Kidney (tissue), 14 donors: Measurements from ENCODE around the gene SPRR4. TPM values are rescaled to one million over a fixed set of nuclear protein-coding genes. Genes with fewer than 3 reads are reported as not detected.
"Not testable (repeated sequence)": the region's sequence is repeated elsewhere in the genome, so short reads cannot be mapped to it uniquely, and the experiment has no call there.

ENCODE experiments used
- DNase-seq, 5 donors: peaks; one replicate each; pipeline ENCODE4 v3.0.0-alpha.2; 2013 to 2020
- FAIRE-seq: peaks from 2 replicates; lab custom pipeline; 2012; peaks lifted over from hg19 to GRCh38; lab: Jason Lieb, UNC
- H3K27ac ChIP-seq, 2 donors: one replicate each; pipeline ENCODE4 v1.7.0; 2013; ENCODE audit warnings: low read depth in 2 of 2, low read length in 2 of 2, inconsistent platforms in 1 of 2
- H3K27me3 ChIP-seq: one replicate; pipeline ENCODE4 v1.7.1; 2013; ENCODE audit warnings: low read length, inconsistent platforms; ENCODE audit not compliant: control insufficient read depth, insufficient read depth
- H3K36me3 ChIP-seq, 3 donors: one replicate each; pipeline versions ENCODE4 v1.7.0 to v1.7.1; 2013; ENCODE audit warnings: low read length in 3 of 3, control low read depth in 1 of 3, inconsistent platforms in 1 of 3; ENCODE audit not compliant: insufficient read depth in 3 of 3, control insufficient read depth in 2 of 3
- H3K4me1 ChIP-seq, 3 donors: one replicate each; pipeline versions ENCODE4 v1.7.0 to v1.7.1; 2013; ENCODE audit warnings: low read length in 3 of 3, inconsistent platforms in 1 of 3, low read depth in 1 of 3; ENCODE audit not compliant: control insufficient read depth in 2 of 3, insufficient read depth in 2 of 3
- H3K4me3 ChIP-seq, 3 donors: one replicate each; pipeline versions ENCODE4 v1.7.0 to v1.8.1; 2013; ENCODE audit warnings: low read length in 3 of 3, control low read depth in 1 of 3, inconsistent platforms in 1 of 3
- H3K9ac ChIP-seq, 3 donors: one replicate each; pipeline versions ENCODE4 v1.7.0 to v1.7.1; 2013; ENCODE audit warnings: low read length in 3 of 3, control low read depth in 1 of 3, inconsistent platforms in 1 of 3
- H3K9me3 ChIP-seq, 3 donors: one replicate each; pipeline versions ENCODE4 v1.7.0 to v1.7.1; 2013; ENCODE audit warnings: low read length in 3 of 3, control low read depth in 1 of 3, inconsistent platforms in 1 of 3; ENCODE audit not compliant: control insufficient read depth in 2 of 3, insufficient read depth in 1 of 3
- CTCF ChIP-seq: IDR thresholded peaks from 3 replicates; pipeline ENCODE4 v1.5.1; 2012; ENCODE audit warnings: mild to moderate bottlenecking, moderate library complexity, borderline replicate concordance; ENCODE audit not compliant: insufficient read depth; ENCODE audit errors: extremely low read depth
- intact Hi-C: fragments of 100-400 bp; cut with DNase I; formaldehyde crosslinking; loops from one replicate; pipeline ENCODE4 v1.11.1; 2022
- polyA plus RNA-seq: library from polyadenylated mRNA; stranded (reverse); fragments of 350-450 nt; fragmentation: Illumina TruSeq; extraction: RNeasy Lipid Tissue Mini Kit (QIAGEN cat#74804); gene quantifications from one replicate; pipeline ENCODE4 v1.2.3, GENCODE V29; 2014; ENCODE audit warnings: low read depth, low replicate concordance; ENCODE audit not compliant: insufficient read depth
- total RNA-seq: library from RNA; stranded (reverse); fragmentation: NEBNext Ultra II Directional; extraction: Animal tissue kit (Norgen Biotek cat#: 25700); gene quantifications from one replicate; pipeline ENCODE4 v1.2.1, GENCODE V29; 2021
- donor health status: control.
- donor health status: control.
- donor health status: control.
- donor health status: control.
- donor health status: control.
- donor health status: DM: yes; HTN: yes; CAD: no.
- donor health status: Normal renal cell carcinoma (clear cell type).

SPRR4 gene
- total and polyA plus RNA-seq, 2 donors from 2014 or later, result not detected

GRCh38 chr1:152999818-153000217 lies 29.4 kb downstream of the SPRR4 start:
- H3K9me3 ChIP-seq, result peaks cover 0 to 6% (median 1%) of the 10 kb centered on the region in 3 donors
- no peak overlapping the region for H3K9ac ChIP-seq
- no peak overlapping the region for H3K4me3 ChIP-seq
- intact Hi-C loops, result no loop called here
- H3K36me3 ChIP-seq, result no peaks in the 10 kb centered on the region
- FAIRE-seq, result no peak
- DNase-seq, result no peak
- no peaks in the 10 kb centered on the region for H3K4me1 ChIP-seq
- H3K27ac ChIP-seq, result no peak overlapping the region
- no peaks in the 10 kb centered on the region for H3K27me3 ChIP-seq
- no peak for TF ChIP-seq CTCF

- Histone ChIP-seq H3K36me3 (no peaks in the 10 kb centered on the region), H3K27ac (no peak overlapping the region), H3K4me1 (no peaks in the 10 kb centered on the region), H3K9me3 (peaks cover 0 to 5% (median 1%) of the 10 kb centered on the region in 3 donors), H3K4me3 (no peak overlapping the region), H3K27me3 (no peaks in the 10 kb centered on the region), H3K9ac (no peak overlapping the region)
- no peak for FAIRE-seq
- TF ChIP-seq CTCF, result no peak
- intact Hi-C loops, result no loop called here
- no peak for DNase-seq
These were observed 29.8 kb downstream of the SPRR4 start for GRCh38 chr1:153000294-153000693.

GRCh38 chr1:153001382-153001781 lies 30.9 kb downstream of the SPRR4 start, which contains the start of gene SPRR3:
TSS of gene SPRR3 (plus strand) at chr1:153001749. CDS start at chr1:153003021, 1,272 bp downstream.
- intact Hi-C loops, result no loop called here
- TF ChIP-seq CTCF, result no peak
- FAIRE-seq (no peak), DNase-seq (no peak)
- no peaks in the 10 kb centered on the region for H3K27me3 ChIP-seq
- H3K36me3 ChIP-seq, result no peaks in the 10 kb centered on the region
- H3K27ac ChIP-seq, result no peak within 1 kb of the TSS
- no peaks in the 10 kb centered on the region for H3K4me1 ChIP-seq
- H3K9me3 ChIP-seq, result no peaks in the 10 kb centered on the region
- no peak within 1 kb of the TSS for H3K4me3 ChIP-seq
- no peak within 1 kb of the TSS for H3K9ac ChIP-seq

- H3K27me3 ChIP-seq, H3K9ac ChIP-seq, H3K4me1 ChIP-seq, FAIRE-seq, DNase-seq, H3K9me3 ChIP-seq, H3K4me3 ChIP-seq, H3K36me3 ChIP-seq, intact Hi-C loops, H3K27ac ChIP-seq: not testable (repeated sequence)
These were observed 40.8 kb downstream of the SPRR4 start for GRCh38 chr1:153011235-153011758.

- intact Hi-C loops, H3K36me3 ChIP-seq, H3K27ac ChIP-seq, DNase-seq, H3K4me1 ChIP-seq, FAIRE-seq, H3K27me3 ChIP-seq, H3K9ac ChIP-seq, H3K4me3 ChIP-seq, H3K9me3 ChIP-seq: not testable (repeated sequence)
These were observed 51.4 kb downstream of the SPRR4 start for GRCh38 chr1:153021829-153022228.
